HG03139 (cell line): ENCODE results near the gene ASXL1.

ENCODE experiments used
- ATAC-seq: cut with Tn5 transposase; IDR thresholded peaks from one replicate; pipeline ENCODE4 v1.9.1; 2021; ENCODE audit not compliant: unreplicated experiment

The ASXL1 gene

DNA sequence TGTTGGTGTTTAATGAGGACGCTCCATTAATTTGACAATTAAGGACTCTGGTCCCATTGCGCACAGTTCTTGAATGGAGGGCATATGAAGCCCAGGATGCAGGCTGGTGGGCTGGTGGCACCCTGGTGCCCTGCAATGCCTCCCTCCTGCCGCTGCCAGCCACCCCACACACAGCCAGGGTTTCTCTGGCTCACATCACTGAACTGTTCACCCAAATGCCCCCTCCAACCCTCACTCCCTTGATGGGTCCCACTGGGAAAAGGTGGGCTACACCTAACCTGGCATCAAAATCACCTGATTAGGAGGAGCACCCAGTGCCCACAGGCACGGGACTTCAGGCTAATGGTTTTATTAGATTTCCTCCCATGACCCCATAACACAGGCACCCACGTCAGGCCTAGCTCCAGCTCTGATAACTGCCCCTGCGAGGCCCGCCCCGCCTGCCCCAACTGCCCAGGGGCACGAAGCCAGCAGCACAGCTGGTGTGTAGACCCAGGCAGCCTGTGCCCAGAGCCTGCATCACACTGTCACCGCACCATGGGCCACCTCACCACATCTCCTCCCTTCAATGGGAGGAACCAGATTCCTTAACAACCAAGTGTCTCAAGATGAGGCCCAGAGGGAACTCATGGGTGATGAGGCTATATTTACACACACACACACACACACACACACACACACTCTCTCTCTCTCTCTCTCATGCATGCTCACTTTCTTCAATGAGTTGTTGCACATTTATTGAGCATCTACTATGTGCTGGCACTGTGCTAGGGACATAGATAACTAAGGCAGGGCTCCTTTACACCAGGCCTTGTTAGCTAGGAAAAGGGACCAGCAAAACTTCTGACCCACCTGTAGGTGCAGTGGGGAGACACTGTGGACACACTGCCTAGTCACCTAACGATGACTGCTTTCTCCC is 119.7 kb downstream of the ASXL1 start:
- no peak for ATAC-seq

GRCh38 chr20:32478576-32478975 is 120.4 kb downstream of the ASXL1 start:
- no peak for ATAC-seq

- ATAC-seq: no peak
Measured at GRCh38 chr20:32479012-32479411, 120.9 kb downstream of the ASXL1 start.

DNA sequence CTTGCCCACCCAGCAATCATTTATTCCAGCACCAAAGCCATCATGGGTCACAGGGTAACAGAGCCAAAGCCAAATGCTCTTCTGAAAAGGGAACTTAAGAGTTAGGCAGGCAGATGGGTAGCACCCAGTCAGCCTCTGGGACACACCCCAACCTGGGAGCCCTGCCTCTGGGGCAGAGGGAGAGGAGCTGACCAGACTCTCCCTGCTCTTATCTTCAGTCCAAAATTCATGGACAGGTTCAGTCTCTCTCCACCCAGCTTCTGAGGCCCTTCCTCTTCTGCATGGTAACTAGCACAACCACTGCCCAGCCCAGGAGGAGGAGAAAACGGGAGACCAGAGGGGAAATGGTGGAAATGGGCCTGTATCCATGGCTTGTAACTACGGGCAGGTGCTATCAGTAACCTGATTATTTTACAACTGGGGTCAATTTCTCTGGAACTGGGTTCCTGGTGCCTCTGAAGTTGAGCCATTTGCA is 121.6 kb downstream of the ASXL1 start:
- no peak for ATAC-seq

GRCh38 chr20:32480371-32481241 is 122.5 kb downstream of the ASXL1 start:
- no peak for ATAC-seq

GRCh38 chr20:32481311-32482142 is 123.4 kb downstream of the ASXL1 start:
- ATAC-seq: no peak

GRCh38 chr20:32482143-32482441 is 124.0 kb downstream of the ASXL1 start:
- ATAC-seq: no peak

- ATAC-seq: no peak
Measured at GRCh38 chr20:32482442-32483261, 124.5 kb downstream of the ASXL1 start.

DNA sequence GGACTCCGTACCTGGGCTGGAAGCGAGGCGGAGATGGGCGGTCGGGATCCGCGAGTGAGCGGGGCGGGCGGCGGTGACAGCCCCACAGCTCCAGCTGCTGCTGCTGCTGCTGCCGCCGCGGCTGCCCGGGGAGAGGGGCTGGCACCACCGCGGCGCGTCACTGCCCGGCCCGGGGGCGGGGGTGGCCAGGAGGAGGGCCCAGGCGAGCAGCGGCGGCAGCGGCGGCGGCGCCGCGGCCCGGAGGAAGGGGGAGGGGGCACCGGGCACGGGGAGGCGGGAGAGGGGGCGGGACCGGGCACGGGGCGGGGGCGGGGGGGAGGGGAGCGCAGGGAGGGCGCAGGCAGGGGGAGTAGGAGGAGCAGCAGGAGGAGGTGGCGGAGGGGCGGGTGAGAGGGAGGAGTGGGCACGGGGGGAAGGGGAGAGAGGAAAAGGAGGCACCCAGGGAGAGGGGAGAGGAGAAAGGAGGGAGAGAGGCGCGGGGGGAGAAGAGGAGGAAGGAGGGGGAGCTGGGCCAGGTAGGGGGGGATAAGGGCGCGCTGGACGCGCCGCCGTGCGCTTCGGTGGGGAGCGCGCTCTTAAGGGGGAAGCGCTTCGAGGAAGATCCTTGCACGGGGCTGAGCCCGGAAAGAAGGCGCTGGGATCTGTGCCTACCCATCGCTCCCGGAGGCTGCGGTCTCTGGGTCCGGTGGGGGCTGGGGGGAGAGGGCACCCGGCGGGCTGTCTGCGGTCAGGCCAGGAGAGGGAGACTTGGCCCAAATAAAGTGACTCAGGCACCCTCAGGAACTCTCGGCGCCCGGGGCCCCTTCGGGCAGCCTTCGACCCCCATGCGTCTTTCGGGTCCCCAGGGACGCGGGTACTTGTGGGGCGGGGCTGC is 125.5 kb downstream of the ASXL1 start:
- ATAC-seq: no peak

DNA sequence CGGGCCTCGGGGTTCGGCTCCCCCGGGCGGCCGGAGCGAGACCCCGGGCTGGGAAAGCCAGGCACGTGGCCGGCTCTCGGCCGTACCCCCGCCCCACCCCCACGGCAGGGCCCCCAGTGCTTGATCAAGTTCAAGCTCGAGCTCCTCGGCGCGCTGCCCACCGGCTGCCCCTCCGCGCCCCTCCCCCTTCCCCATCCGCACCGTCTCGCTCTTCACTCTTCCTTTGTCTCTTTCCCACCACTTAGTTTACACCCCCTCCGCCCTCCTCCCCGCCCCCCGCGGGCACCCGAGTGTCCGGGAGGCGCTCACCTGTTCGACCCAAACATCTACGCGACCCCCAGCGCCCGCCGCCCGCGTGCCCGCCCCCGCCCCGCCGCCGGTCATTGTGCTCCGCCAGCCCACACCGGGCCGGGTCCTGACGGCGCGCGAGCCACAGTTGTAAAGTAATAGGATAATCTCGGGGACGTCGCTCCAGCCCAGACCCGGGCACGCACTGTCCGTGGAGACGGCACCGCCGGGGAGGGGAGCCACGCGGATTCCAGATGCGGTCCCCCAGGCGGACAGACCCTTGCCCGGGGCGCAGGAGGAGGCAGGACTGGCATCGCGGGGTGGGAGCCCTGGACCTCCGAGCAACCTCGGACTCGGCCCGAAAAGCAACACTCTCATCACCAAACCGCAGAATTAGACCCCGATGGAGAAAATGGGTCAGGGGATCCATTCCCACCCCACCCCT is 126.3 kb downstream of the ASXL1 start:
- no peak for ATAC-seq

DNA sequence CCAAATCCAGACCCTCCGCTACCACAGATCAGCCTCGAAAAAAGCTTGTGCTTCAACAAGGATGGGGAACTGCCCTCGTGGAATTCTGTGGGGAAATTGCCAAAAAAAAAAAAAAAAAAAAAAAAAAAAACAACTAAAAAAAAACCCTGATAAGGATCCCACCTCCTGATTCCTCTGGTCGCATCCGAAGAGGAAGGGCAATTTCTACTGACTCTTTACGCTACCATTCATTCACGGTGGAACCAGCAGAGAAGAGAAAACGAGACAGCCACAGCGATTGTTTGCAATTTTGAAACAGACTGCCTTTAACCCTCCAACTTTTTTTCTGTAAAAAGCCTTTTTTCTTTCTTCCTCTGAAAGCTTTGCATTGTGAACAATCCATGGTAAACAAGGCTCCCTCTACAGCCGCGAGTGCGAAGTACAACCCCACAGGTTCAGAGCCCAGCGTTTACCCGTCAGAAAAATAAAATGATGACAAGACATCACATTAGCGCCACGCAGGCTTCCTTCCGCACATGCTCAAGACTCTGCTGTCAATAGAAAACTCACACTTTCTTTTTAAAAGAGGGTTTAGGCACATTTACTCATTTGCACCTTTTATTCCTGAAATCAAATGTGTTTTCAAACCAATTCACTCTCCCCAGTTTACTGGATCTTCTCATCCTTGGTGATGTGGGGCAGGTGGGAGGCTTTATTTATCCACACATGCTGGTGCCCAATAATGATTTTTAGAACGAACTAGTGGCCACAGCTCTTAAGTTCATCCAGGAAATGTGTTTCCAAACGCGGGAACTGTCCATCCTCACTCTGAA is 127.0 kb downstream of the ASXL1 start:
- peak; percentile 47 for ATAC-seq

- ATAC-seq: no peak
Measured at GRCh38 chr20:32485770-32486478, 127.8 kb downstream of the ASXL1 start.

GRCh38 chr20:32487381-32487780 is 129.2 kb downstream of the ASXL1 start:
- ATAC-seq: no peak

DNA sequence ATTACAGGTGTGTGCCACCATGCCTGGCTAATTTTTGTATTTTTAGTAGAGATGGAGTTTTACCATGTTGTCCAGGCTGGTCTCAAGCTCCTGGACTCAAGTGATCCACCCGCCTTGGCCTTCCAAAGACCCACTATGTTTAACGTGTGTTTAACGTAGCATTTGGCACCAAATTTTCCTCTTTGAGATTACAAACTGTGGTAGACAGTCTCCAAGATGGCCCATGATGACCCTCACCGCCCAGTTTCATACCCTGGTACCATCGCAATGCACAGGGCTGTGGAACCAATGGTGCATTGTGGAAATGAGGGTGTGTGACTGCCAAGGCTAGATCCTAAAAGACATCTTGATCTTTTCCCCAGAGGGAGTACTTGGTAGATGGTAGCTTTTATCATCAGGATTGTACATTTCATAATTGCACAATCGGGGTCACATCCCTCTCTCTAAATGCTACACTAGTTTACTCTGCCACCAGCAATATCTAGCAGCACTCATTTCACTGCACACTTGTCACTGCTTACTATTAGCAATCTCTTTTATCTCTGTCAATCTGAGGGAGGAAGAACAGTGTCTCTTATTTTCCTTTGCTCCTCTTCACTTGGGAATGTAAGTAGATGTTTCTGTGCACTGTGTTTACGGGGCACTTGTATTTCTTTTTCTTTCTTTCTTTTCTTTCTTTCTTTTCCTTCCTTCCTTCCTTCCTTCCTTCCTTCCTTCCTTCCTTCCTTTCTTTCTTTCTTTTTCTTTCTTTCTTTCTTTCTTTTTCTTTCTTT is 130.1 kb downstream of the ASXL1 start:
- no peak for ATAC-seq
